IPS-20b (cell line): Measurements from ENCODE around the gene SEC63.
A peak's percentile ranks its signal among the peaks of the same experiment; 100 is the strongest.
"Not testable (repeated sequence)": the region's sequence is repeated elsewhere in the genome, so short reads cannot be mapped to it uniquely, and the experiment has no call there.

Source experiments
- H3K27ac ChIP-seq: one replicate; pipeline ENCODE4 v1.5.1; 2013; ENCODE audit warnings: low read length
- H3K27me3 ChIP-seq: 2 replicates; pipeline ENCODE4 v1.6.1; 2013; ENCODE audit warnings: mild to moderate bottlenecking, low read length, inconsistent platforms; ENCODE audit not compliant: insufficient read depth
- H3K36me3 ChIP-seq: 2 replicates; pipeline ENCODE4 v1.6.1; 2013; ENCODE audit warnings: low read depth, mild to moderate bottlenecking, inconsistent platforms, low read length, moderate library complexity; ENCODE audit not compliant: insufficient read depth
- H3K4me1 ChIP-seq: 2 replicates; pipeline ENCODE4 v1.6.1; 2013; ENCODE audit warnings: mild to moderate bottlenecking, control low read depth, inconsistent platforms, low read length, moderate library complexity; ENCODE audit not compliant: insufficient read depth
- H3K4me3 ChIP-seq: 2 replicates; pipeline ENCODE4 v1.5.1; 2013; ENCODE audit warnings: mild to moderate bottlenecking, low read length, inconsistent platforms
- H3K9ac ChIP-seq: 2 replicates; pipeline ENCODE4 v1.6.1; 2013; ENCODE audit warnings: low read depth, mild to moderate bottlenecking, inconsistent platforms, low read length, moderate library complexity
- H3K9me3 ChIP-seq: 2 replicates; pipeline ENCODE4 v1.6.1; 2013; ENCODE audit warnings: mild to moderate bottlenecking, low read depth, low read length, inconsistent platforms; ENCODE audit not compliant: insufficient read depth

SEC63 gene

DNA sequence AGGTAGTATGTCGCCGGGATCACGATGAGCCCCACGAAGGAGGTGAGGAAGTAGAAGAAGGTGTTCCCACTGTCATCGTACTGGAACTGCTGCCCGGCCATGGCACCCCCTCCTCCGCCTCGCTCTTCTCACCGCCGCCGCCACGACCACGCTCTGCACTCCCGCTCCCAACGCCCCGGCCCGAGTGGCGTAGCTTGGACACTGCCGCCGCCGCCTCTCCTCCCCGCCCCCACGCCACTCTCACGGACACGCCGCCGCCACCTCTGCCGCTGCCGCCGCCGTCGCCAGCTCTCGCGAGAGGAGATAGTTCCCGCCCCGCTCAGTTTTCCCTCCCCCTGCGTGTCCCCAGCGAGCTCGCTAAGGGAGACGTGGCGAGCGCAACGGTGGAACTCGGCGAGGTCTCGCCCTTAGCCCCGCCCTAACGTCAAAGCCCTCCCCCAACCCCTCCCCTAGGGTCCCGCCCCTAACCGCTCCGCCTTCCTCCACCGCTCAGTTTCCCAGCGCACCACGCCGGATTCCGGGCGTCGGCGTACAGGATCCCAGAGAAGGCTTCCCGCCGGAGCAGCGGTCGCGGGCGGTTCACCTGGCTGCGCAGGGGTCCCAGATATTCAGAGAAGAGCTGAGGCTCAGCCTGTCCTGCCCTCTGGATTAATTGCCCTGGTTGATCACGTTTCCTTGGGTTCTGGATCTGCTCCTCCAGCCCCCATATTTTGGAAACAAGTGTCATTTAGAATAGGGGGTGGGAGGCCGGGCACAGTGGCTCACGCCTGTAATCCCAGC, at the start of gene SEC63:
Gene SEC63 (minus strand): TSS at position 300 of the 780 bp plus-strand sequence. CDS start 199 bp downstream, at position 101.
- Histone ChIP-seq H3K4me1 (no peaks in the 10 kb centered on the region), H3K4me3 (peak within 1 kb of the TSS; percentile 90), H3K27me3 (no peaks in the 10 kb centered on the region)

DNA sequence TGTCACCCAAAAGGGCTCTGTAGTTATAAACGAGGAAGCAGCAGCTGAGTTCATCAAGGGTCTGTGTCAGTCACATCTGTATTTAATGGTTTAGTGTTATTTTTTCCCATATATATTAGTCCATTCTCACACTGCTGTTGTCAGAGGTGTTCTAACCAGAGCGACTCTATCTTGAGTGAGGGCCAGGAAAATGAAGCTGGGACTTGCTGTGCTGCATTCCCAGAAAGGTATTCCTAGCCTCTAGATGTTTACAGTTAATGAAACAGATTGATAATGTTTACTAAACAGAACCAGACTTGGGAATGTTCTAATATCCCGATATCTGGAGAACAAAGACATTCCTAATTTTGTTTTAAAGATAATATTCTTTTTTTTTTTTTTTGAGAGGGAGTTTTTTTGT, 48.0 kb upstream of the SEC63 start:
- H3K9me3 ChIP-seq: peaks cover 20% of the 10 kb centered on the region

More for the DNA sequence above, at the start of gene SEC63:
- H3K9me3 ChIP-seq: no peaks in the 10 kb centered on the region
- 0 out of 2 replicates have a peak, but pooled peaks cover 3% of the 10 kb centered on the region for H3K36me3 ChIP-seq
- peak within 1 kb of the TSS; percentile 95 for H3K9ac ChIP-seq
- peak within 1 kb of the TSS; percentile 75 for H3K27ac ChIP-seq

DNA sequence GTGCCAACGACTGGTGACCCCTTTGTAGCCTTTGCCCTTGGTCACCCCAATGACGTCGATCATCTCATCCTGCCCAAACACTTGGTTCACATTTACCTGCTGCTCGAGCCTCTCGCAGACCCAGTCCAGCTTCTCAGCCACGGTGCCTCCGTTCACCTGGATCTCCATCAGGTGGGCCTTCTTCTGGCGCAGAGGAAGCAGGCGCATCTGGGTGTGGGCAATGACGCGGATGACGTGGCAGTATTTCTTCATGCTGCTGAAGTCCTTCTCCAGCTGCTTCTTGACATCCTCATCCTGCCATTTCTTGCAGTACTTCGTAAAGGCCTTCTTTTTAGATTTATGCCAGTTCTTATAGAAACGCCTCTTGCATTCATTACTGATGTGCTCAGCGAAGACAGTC, 46.9 kb upstream of the SEC63 start:
- Histone ChIP-seq H3K9me3 (peaks cover 19% of the 10 kb centered on the region), H3K4me3 (no peak overlapping the region), H3K4me1 (0 out of 2 replicates have a peak, but pooled peaks cover 10% of the 10 kb centered on the region), H3K27me3 (no peaks in the 10 kb centered on the region), H3K9ac (no peak overlapping the region), H3K36me3 (no peaks in the 10 kb centered on the region), H3K27ac (no peak overlapping the region)

More for the DNA sequence above, 48.0 kb upstream of the SEC63 start:
- Histone ChIP-seq H3K27me3 (no peaks in the 10 kb centered on the region), H3K9ac (no peak overlapping the region), H3K36me3 (no peaks in the 10 kb centered on the region), H3K4me1 (0 out of 2 replicates have a peak, but pooled peaks cover 10% of the 10 kb centered on the region), H3K27ac (no peak overlapping the region), H3K4me3 (no peak overlapping the region)

DNA sequence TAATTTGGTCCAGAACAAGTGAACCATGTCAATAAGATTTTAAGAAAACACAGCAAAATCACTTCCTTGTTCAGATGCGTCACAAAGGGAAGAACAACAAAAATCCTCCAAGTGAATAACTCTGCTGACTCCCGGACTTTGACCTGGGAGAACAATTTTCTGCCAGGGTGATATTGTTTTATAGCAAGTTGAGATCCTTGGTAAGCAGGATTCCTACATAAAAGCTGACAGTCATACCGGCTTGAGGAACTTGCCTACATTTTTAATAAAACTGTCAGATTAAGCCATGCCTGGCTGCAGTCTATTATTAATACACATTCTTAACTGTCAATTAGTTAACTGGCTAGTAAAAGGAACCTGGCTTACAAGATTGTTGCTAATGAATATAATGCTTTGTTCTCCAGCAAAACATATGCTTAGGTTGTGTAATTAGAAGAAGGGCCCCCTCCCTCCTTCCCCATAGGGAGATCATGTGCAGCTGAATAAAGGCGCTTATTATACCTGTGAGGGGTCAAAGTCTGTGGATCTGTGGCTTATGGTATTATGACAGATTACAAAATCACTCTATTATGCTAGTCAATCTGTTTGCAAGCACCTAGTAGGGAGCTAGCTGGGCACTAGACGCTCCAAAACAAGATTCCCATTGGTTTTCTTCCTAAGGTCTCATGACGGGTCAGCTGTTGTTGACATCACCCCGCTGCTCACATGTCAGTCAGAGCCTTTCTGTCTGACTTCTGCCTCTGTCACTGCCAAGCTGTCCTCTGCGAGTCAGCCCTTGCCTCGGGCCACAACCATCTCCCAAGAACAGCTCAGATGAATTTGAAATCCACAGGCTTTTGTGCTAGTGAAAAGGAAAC, 44.6 kb upstream of the SEC63 start:
- Histone ChIP-seq H3K27me3 (no peaks in the 10 kb centered on the region), H3K9me3 (no peaks in the 10 kb centered on the region), H3K4me1 (0 out of 2 replicates have a peak, but pooled peaks cover 10% of the 10 kb centered on the region), H3K36me3 (no peaks in the 10 kb centered on the region), H3K27ac (no peak overlapping the region), H3K9ac (no peak overlapping the region), H3K4me3 (no peak overlapping the region)

GRCh38 chr6:108001696-108002231, 43.8 kb upstream of the SEC63 start:
- no peak overlapping the region for H3K9ac ChIP-seq
- 0 out of 2 replicates have a peak, but pooled peaks cover 10% of the 10 kb centered on the region for H3K4me1 ChIP-seq
- no peaks in the 10 kb centered on the region for H3K36me3 ChIP-seq
- no peaks in the 10 kb centered on the region for H3K27me3 ChIP-seq
- H3K4me3 ChIP-seq: no peak overlapping the region
- no peak overlapping the region for H3K27ac ChIP-seq
- H3K9me3 ChIP-seq: no peaks in the 10 kb centered on the region

DNA sequence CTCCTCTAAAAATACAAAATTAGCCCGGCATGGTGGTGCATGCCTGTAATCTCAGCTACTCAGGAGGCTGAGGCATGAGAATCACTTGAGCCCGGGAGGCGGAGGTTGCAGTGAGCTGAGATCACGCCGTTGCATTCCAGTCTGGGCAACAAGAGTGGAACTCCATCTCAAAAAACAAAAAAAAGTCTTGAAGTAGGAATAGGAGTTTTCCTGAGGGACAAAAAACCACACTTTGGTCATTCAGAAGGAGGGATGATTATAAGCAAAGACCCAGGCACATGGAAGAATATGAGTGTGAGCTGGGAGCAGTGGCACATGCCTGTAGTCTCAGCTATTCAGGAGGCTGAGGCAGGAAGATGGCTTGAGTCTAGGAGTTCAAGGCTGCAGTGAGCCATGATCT, 42.3 kb upstream of the SEC63 start:
- not testable (repeated sequence) for H3K9ac ChIP-seq, H3K27ac ChIP-seq, H3K4me3 ChIP-seq, H3K4me1 ChIP-seq, H3K27me3 ChIP-seq, H3K9me3 ChIP-seq, H3K36me3 ChIP-seq

DNA sequence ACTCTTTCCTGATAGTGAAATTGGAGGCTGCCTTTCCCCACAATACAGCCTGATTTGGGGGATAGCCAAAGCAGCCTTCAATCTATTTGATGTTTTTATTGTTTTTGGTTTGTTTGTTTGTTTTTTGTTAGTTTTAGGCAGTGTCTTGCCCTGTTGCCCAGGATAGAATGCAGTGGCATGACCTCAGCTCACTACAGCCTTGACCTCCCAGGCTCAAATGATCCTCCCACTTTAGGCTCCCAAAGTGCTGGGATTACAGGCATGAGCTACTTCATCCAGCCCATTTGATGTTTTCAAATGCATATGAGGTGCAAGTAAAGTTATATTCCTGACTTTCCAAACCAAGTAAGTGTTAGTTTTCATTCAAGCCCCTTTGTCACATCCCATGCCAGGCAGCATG, 41.3 kb upstream of the SEC63 start:
- H3K36me3 ChIP-seq: no peaks in the 10 kb centered on the region
- no peaks in the 10 kb centered on the region for H3K9me3 ChIP-seq
- no peak overlapping the region for H3K27ac ChIP-seq
- H3K4me1 ChIP-seq: 0 out of 2 replicates have a peak, but pooled peaks cover 10% of the 10 kb centered on the region
- no peak overlapping the region for H3K9ac ChIP-seq
- H3K4me3 ChIP-seq: no peak overlapping the region
- H3K27me3 ChIP-seq: no peaks in the 10 kb centered on the region

DNA sequence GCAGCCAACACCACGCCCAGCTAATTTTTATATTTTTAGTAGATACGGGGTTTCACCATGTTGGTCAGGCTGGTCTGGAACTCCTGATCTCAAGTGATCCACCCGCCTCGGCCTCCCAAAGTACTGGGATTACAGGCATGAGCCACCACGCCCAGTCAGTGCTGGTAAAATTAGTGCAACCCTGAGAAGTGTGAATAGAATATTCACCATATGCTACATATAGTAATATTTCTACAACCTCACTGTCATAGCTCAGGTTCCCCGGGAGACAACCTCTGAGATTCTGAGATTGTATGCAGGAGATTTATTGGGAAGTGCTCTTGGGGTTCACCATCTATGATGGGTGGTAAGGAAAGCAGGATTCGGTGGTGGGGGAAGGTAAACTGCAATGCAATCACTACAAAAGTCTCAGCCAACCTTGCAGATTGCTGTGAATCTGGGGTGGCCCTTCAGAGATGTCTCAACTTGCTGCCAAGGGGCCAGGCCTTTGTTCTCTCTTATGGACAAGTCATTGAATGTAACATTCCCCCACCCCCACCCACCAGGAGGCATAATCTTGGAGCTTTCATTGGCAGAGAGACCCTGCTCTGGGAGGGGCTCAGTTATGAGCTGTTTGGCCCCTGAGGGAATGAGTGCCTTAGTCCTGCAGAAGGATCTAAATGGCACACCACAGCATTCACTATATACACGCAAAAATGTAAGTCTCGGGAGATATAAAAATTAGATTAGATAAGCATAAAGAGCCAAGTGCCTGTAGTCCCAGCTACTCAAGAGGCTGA, 34.0 kb upstream of the SEC63 start:
- Histone ChIP-seq H3K9me3 (no peaks in the 10 kb centered on the region), H3K27ac (no peak overlapping the region), H3K9ac (no peak overlapping the region), H3K36me3 (no peaks in the 10 kb centered on the region), H3K4me3 (no peak overlapping the region), H3K4me1 (peaks cover 29% of the 10 kb centered on the region; the same call in 1 of the 2 replicates), H3K27me3 (no peaks in the 10 kb centered on the region)

GRCh38 chr6:107991061-107991460, 33.1 kb upstream of the SEC63 start:
- Histone ChIP-seq H3K4me3 (no peak overlapping the region), H3K36me3 (no peaks in the 10 kb centered on the region), H3K9ac (no peak overlapping the region), H3K4me1 (peaks cover 29% of the 10 kb centered on the region; the same call in 1 of the 2 replicates), H3K27ac (no peak overlapping the region), H3K9me3 (no peaks in the 10 kb centered on the region), H3K27me3 (no peaks in the 10 kb centered on the region)

DNA sequence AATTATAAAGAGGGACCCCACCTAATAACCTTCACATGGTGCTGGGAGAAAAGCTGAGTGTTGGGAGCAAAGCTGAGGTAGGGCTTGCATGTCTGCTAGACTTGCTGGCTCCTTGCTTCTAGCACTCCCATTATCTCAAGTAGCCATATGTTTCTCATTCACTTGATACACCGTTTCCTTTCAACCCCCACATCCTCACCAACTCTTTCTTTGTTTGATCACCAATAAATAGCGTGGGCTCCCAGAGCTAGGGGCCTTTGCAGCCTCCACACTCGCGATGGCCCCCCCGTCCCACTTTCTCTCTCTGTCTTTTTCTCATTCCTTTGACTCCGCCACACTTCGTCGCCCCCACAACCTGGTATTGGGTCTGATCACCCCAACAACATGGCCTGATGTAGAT, 32.6 kb upstream of the SEC63 start:
- not testable (repeated sequence) for H3K27me3 ChIP-seq, H3K9ac ChIP-seq, H3K9me3 ChIP-seq, H3K4me3 ChIP-seq, H3K27ac ChIP-seq, H3K36me3 ChIP-seq
- H3K4me1 ChIP-seq: peaks cover 29% of the 10 kb centered on the region; the same call in 1 of the 2 replicates
